Activated naive CD8-positive, alpha-beta T cell treated with anti-CD3 and anti-CD28 coated beads, Interleukin-2, amount 10 ng/mL, durations not matched to agents 7 days and 5 days (primary cell): Measurements from ENCODE around the gene COA1. TPM values are rescaled to one million over a fixed set of nuclear protein-coding genes. Genes with fewer than 3 reads are reported as not detected.

Experiments
- ATAC-seq: fragments of 150-1000 bp; cut with Tn5 transposase; one replicate; pipeline ENCODE4 v1.10.0; 2021; ENCODE audit warnings: low read depth, moderate library complexity
- POLR2A ChIA-PET: fragments of 350-600 bp; sonication (Branson Sonifier 250); formaldehyde crosslinking; loops from one replicate; lab custom pipeline; 2021; ENCODE audit warnings: antibody characterized with exemption; lab: Charles Lee
- DNase-seq: peaks from one replicate; pipeline ENCODE4 v3.0.0; 2021
- H3K27ac Mint-ChIP-seq: one replicate; pipeline ENCODE4 v1.8.0; 2022; ENCODE audit warnings: mild to moderate bottlenecking, mixed read lengths
- H3K27me3 Mint-ChIP-seq: one replicate; pipeline ENCODE4 v1.8.0; 2022; ENCODE audit warnings: mild to moderate bottlenecking, moderate library complexity, mixed read lengths
- H3K36me3 Mint-ChIP-seq: one replicate; pipeline ENCODE4 v1.8.0; 2021; ENCODE audit warnings: mild to moderate bottlenecking, mixed read lengths
- H3K4me1 Mint-ChIP-seq: one replicate; pipeline ENCODE4 v1.8.0; 2021; ENCODE audit warnings: mixed read lengths
- H3K4me3 Mint-ChIP-seq: one replicate; pipeline ENCODE4 v1.8.0; 2022; ENCODE audit warnings: mild to moderate bottlenecking, moderate library complexity, mixed read lengths
- H3K9me3 Mint-ChIP-seq: one replicate; pipeline ENCODE4 v1.8.0; 2021; ENCODE audit warnings: mixed read lengths
- total RNA-seq, 2 experiments: library from RNA; stranded (reverse); gene quantifications; one replicate each; pipeline ENCODE4 v1.2.3, GENCODE V29; 2021

Gene COA1
- total RNA-seq, 2 experiments from 2014 or later: 72.7 to 80.2 TPM

DNA sequence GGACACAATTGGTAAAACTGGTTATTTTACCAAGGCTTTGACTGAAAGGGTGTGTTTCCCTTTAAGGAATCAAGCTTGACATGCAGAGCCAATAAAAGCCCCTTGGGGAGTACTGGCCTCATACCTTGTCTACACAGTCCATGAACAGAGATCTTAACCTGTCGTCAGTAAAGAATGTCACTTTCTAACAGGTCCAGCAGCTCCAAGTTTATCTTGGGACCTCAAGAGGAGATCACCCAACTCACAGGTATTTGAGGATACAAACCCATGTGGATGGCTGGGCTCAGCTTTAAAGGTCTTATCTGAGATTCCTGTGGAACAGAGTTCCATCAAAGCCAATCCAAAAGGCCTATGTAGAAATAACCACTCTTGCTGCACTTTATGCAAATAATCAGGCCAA, 61.3 kb downstream of the COA1 start:
- H3K27ac Mint-ChIP-seq: no peak overlapping the region
- POLR2A ChIA-PET: interaction anchor here (3.0 kb wide), 1 partner anchor 85 kb away, joined by 9 read pairs; the partner anchor contains the start of gene STK17A

DNA sequence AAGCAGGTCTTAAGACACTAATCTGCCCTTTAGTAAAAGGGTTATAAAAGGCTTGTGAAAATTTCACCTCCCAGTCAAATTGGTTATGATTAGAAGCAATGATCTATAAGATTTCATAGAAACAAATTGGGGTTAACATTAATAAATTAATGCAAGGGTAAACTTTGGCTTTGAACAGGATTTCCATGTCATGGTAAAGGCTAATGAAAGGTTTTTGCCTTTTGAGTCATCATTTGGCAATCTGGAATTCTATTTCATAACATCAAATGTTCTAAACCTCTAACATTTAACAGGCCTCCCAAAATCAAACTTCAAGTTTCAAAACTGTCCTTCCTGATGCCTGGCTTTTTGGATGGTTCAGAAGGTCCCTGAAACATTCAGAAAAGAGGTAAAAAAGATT, 62.4 kb downstream of the COA1 start:
- H3K9me3 Mint-ChIP-seq: peaks cover 21% of the 10 kb centered on the region
- POLR2A ChIA-PET: no interaction called here
- no peak overlapping the region for H3K27ac Mint-ChIP-seq
- no peak overlapping the region for H3K4me3 Mint-ChIP-seq
- no peaks in the 10 kb centered on the region for H3K27me3 Mint-ChIP-seq
- no peak for DNase-seq
- peaks cover 36% of the 10 kb centered on the region for H3K4me1 Mint-ChIP-seq
- H3K36me3 Mint-ChIP-seq: peaks cover 56% of the 10 kb centered on the region
- no peak for ATAC-seq

More for the DNA sequence above, 61.3 kb downstream of the COA1 start:
- ATAC-seq (no peak), DNase-seq (no peak)
- peaks cover 29% of the 10 kb centered on the region for H3K9me3 Mint-ChIP-seq
- H3K27me3 Mint-ChIP-seq: no peaks in the 10 kb centered on the region
- H3K36me3 Mint-ChIP-seq: peaks cover 62% of the 10 kb centered on the region
- H3K4me3 Mint-ChIP-seq: no peak overlapping the region
- peaks cover 39% of the 10 kb centered on the region for H3K4me1 Mint-ChIP-seq

DNA sequence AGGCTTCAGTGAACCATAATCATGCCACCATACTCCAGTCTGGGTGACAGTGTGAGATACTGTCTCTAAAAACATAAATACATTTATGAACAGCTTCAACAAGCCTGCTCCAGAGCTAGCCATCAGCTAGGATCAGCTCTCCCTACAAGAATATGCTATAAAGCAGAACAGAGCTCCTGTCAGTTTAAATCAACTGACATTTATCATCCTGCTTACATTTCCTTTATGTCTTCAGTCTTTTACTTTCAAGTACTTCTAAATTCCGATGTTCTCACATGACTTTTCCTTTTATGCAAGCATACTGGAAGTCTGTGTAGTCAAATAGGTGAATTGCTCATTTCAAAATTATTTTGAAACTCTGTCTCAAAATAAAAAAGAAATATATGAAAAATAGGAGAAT, 64.6 kb downstream of the COA1 start:
- H3K4me1 Mint-ChIP-seq: peaks cover 37% of the 10 kb centered on the region
- POLR2A ChIA-PET: interaction anchor here (0.9 kb wide), 1 partner anchor 82 kb away, joined by 3 read pairs; no protein-coding TSS in a partner anchor

GRCh38 chr7:43660141-43660540, 69.2 kb downstream of the COA1 start:
- no peaks in the 10 kb centered on the region for H3K9me3 Mint-ChIP-seq
- no peaks in the 10 kb centered on the region for H3K27me3 Mint-ChIP-seq
- peaks cover 45% of the 10 kb centered on the region for H3K36me3 Mint-ChIP-seq
- POLR2A ChIA-PET: interaction anchor here (0.5 to 1.4 kb wide), 3 partner anchors 10 to 232 kb away, joined by 3 to 8 read pairs (median 4); no protein-coding TSS in a partner anchor
- ATAC-seq (no peak), DNase-seq (no peak)
- peak overlapping the region; percentile 46 for H3K27ac Mint-ChIP-seq
- H3K4me3 Mint-ChIP-seq: no peak overlapping the region
- peaks cover 37% of the 10 kb centered on the region for H3K4me1 Mint-ChIP-seq

More for the DNA sequence above, 64.6 kb downstream of the COA1 start:
- Mint-ChIP-seq H3K9me3 (peaks cover 18% of the 10 kb centered on the region), H3K27ac (no peak overlapping the region), H3K27me3 (no peaks in the 10 kb centered on the region), H3K36me3 (peaks cover 58% of the 10 kb centered on the region), H3K4me3 (no peak overlapping the region)
- ATAC-seq (no peak), DNase-seq (no peak)

GRCh38 chr7:43659549-43659896, 69.8 kb downstream of the COA1 start:
- peaks cover 2% of the 10 kb centered on the region for H3K9me3 Mint-ChIP-seq
- H3K4me3 Mint-ChIP-seq: no peak overlapping the region
- H3K27me3 Mint-ChIP-seq: no peaks in the 10 kb centered on the region
- H3K36me3 Mint-ChIP-seq: peaks cover 46% of the 10 kb centered on the region
- POLR2A ChIA-PET: no interaction called here
- DNase-seq (no peak), ATAC-seq (no peak)
- H3K27ac Mint-ChIP-seq: no peak overlapping the region
- peaks cover 34% of the 10 kb centered on the region for H3K4me1 Mint-ChIP-seq

GRCh38 chr7:43658718-43659548, 70.4 kb downstream of the COA1 start:
- POLR2A ChIA-PET: interaction anchor here (1.0 kb wide), 1 partner anchor 10 kb away, joined by 3 read pairs; no protein-coding TSS in a partner anchor
- Mint-ChIP-seq H3K4me3 (peak overlapping the region; percentile 52), H3K27ac (peak overlapping the region; percentile 90), H3K27me3 (no peaks in the 10 kb centered on the region), H3K9me3 (peaks cover 4% of the 10 kb centered on the region), H3K36me3 (peaks cover 50% of the 10 kb centered on the region), H3K4me1 (peaks cover 38% of the 10 kb centered on the region)
- ATAC-seq: peak; percentile 72
- no peak for DNase-seq

GRCh38 chr7:43656997-43657396, 72.3 kb downstream of the COA1 start:
- Mint-ChIP-seq H3K4me3 (no peak overlapping the region), H3K27ac (no peak overlapping the region)

GRCh38 chr7:43655584-43655983, 73.7 kb downstream of the COA1 start:
- POLR2A ChIA-PET: no interaction called here
- DNase-seq: no peak
- H3K27ac Mint-ChIP-seq: no peak overlapping the region
- H3K36me3 Mint-ChIP-seq: peaks cover 43% of the 10 kb centered on the region
- ATAC-seq: no peak
- H3K9me3 Mint-ChIP-seq: peaks cover 4% of the 10 kb centered on the region
- peaks cover 57% of the 10 kb centered on the region for H3K4me1 Mint-ChIP-seq
- H3K4me3 Mint-ChIP-seq: no peak overlapping the region
- no peaks in the 10 kb centered on the region for H3K27me3 Mint-ChIP-seq

More at GRCh38 chr7:43656997-43657396, 72.3 kb downstream of the COA1 start:
- peaks cover 4% of the 10 kb centered on the region for H3K9me3 Mint-ChIP-seq
- POLR2A ChIA-PET: no interaction called here
- no peak for ATAC-seq
- H3K27me3 Mint-ChIP-seq: no peaks in the 10 kb centered on the region
- peaks cover 49% of the 10 kb centered on the region for H3K36me3 Mint-ChIP-seq
- peaks cover 48% of the 10 kb centered on the region for H3K4me1 Mint-ChIP-seq
- no peak for DNase-seq

DNA sequence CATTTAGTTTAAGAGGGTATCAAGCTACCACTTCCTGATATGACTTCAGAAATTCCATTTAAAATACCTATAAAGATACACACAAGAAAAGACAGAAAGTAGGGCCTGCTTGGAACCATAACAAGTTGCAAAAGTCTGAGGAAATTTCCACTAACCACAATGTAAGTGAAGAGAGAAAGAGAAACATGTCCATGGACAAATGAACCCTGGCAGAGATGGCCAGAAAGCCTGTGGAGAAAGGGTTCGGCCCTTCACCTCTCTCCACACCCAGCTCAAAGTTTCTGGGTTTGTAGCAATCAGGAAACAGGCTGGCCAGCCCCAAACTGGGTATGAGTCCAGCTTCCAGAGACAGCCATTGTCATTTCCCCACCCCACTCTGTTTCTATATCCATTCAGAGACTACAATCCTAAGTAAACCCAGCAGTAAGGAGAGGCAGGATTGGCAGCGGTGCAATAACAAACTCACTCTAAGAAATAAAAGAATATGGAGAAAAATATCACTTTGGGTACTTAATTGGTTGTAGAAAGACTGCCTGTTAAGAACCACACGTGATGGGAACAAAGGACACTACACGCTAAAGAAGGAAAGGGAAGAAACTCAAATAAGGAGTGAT, 75.3 kb downstream of the COA1 start:
- Mint-ChIP-seq H3K9me3 (peaks cover 4% of the 10 kb centered on the region), H3K4me3 (peak overlapping the region; percentile 26), H3K4me1 (peaks cover 58% of the 10 kb centered on the region), H3K27ac (peak overlapping the region; percentile 60), H3K36me3 (peaks cover 37% of the 10 kb centered on the region), H3K27me3 (no peaks in the 10 kb centered on the region)
- ATAC-seq (no peak), DNase-seq (no peak)
- POLR2A ChIA-PET: interaction anchor here (0.9 kb wide), 1 partner anchor 71 kb away, joined by 3 read pairs; the partner anchor contains the start of gene STK17A

DNA sequence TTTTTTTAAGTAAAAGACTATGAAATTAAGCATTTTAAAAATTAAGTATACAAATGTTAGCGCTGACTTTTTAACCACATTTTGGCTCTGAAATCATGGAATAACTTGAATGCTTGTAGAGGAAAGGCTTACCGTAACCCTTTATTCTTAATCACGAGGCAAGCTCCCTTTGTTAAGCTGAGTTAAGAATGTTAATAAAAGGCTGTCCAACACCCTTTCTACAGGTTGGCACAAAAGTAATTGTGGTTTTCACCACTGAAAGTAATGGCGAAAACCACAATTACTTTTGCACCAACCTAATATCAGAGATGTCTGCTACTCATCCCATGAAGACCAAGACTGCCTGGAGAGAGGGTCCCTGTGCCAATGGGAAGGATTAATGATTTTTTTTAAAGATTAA, 75.9 kb downstream of the COA1 start:
- Mint-ChIP-seq H3K27me3 (no peaks in the 10 kb centered on the region), H3K27ac (no peak overlapping the region), H3K9me3 (peaks cover 4% of the 10 kb centered on the region), H3K4me3 (peak overlapping the region; percentile 26), H3K36me3 (peaks cover 35% of the 10 kb centered on the region), H3K4me1 (peaks cover 58% of the 10 kb centered on the region)
- DNase-seq (no peak), ATAC-seq (no peak)
- POLR2A ChIA-PET: interaction anchor here (0.9 kb wide), 1 partner anchor 71 kb away, joined by 3 read pairs; the partner anchor contains the start of gene STK17A

GRCh38 chr7:43652364-43652763, 77.0 kb downstream of the COA1 start:
- peaks cover 62% of the 10 kb centered on the region for H3K4me1 Mint-ChIP-seq
- POLR2A ChIA-PET: interaction anchor here (1.5 to 5.5 kb wide), 2 partner anchors 41 to 67 kb away, joined by 3 to 127 read pairs; partner anchors contain the start of gene STK17A
- no peaks in the 10 kb centered on the region for H3K27me3 Mint-ChIP-seq
- DNase-seq (no peak), ATAC-seq (no peak)
- peaks cover 4% of the 10 kb centered on the region for H3K9me3 Mint-ChIP-seq
- peaks cover 31% of the 10 kb centered on the region for H3K36me3 Mint-ChIP-seq
- H3K4me3 Mint-ChIP-seq: peak overlapping the region; percentile 74
- peak overlapping the region; percentile 85 for H3K27ac Mint-ChIP-seq

DNA sequence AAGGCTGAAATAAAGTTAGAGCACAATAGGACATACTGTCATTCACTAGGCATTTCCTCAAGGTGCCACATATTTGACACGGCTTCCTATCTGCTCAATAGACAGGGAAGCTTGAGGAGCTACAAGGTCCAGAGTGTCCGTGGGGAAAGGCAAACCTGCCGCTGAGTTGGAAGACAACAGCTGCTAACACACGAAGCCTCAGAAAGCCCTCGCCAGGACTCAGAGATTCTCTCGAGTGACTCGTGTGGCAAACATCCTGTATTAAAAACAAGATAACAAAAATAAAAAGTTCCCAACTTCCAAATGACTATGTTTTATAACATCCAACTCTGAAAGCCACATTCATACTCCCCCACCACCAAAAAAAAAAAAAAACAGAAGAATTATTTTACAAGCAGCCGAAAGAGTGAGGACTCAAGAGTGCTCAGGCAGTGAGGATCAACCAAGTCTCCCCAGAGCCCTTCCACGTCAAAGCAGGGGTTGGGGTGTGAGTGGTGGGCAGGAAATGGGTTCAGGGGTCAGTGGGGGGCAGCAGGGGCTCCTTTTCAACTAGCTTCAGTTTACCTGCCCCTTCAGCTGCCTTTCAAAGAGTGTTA, 78.8 kb downstream of the COA1 start:
- Mint-ChIP-seq H3K27me3 (no peaks in the 10 kb centered on the region), H3K27ac (peak overlapping the region; percentile 85), H3K4me1 (peaks cover 78% of the 10 kb centered on the region), H3K36me3 (peaks cover 23% of the 10 kb centered on the region), H3K4me3 (peak overlapping the region; percentile 74), H3K9me3 (peaks cover 4% of the 10 kb centered on the region)
- DNase-seq (no peak), ATAC-seq (no peak)
- POLR2A ChIA-PET: interaction anchor here (0.5 to 5.5 kb wide), 11 partner anchors 10 to 275 kb away, joined by 3 to 127 read pairs (median 4); partner anchors contain the start of genes STK17A and UBE2D4
